Activated B cell treated with CpG ODN at 0.5 μM for 24 hours (primary cell): ENCODE measurements around the gene TP53I11. TPM values are rescaled to one million over a fixed set of nuclear protein-coding genes. Genes with fewer than 3 reads are reported as not detected.

Experiments
- ATAC-seq: fragments of 200-7000 bp; cut with Tn5 transposase; one replicate; pipeline ENCODE4 v1.10.0; 2021; ENCODE audit warnings: low read depth, mild to moderate bottlenecking, moderate library complexity
- CTCF ChIA-PET: fragments of 350-600 bp; sonication (Branson Sonifier 250); formaldehyde crosslinking; loops from one replicate; lab custom pipeline; 2021; ENCODE audit warnings: antibody characterized with exemption; lab: Charles Lee
- POLR2A ChIA-PET: fragments of 350-600 bp; sonication (Branson Sonifier 250); formaldehyde crosslinking; loops from one replicate; lab custom pipeline; 2021; ENCODE audit warnings: antibody characterized with exemption; lab: Charles Lee
- DNase-seq: peaks from one replicate; pipeline ENCODE4 v3.0.0; 2022
- H3K27ac Mint-ChIP-seq: one replicate; pipeline ENCODE4 v1.8.0; 2020; ENCODE audit warnings: mixed read lengths
- H3K27me3 Mint-ChIP-seq: one replicate; pipeline ENCODE4 v1.8.0; 2021; ENCODE audit warnings: mixed read lengths
- H3K36me3 Mint-ChIP-seq: one replicate; pipeline ENCODE4 v1.8.0; 2021; ENCODE audit warnings: low read depth, mixed read lengths
- H3K4me1 Mint-ChIP-seq: one replicate; pipeline ENCODE4 v1.8.0; 2021; ENCODE audit warnings: mixed read lengths
- H3K4me3 Mint-ChIP-seq: one replicate; pipeline ENCODE4 v1.8.0; 2020; ENCODE audit warnings: mild to moderate bottlenecking, mixed read lengths
- H3K9me3 Mint-ChIP-seq: one replicate; pipeline ENCODE4 v1.8.0; 2020; ENCODE audit warnings: mixed read lengths
- intact Hi-C: fragments of 100-400 bp; cut with micrococcal nuclease; formaldehyde crosslinking; loops from one replicate; pipeline ENCODE4 v1.15.1; 2024
- total RNA-seq: library from RNA; stranded (reverse); gene quantifications from 2 replicates; pipeline ENCODE4 v1.2.3, GENCODE V29; 2022
- TF ChIP-seq, protein P1 (sequence below): fragments of 200-600 bp; IDR thresholded peaks from one replicate; pipeline ENCODE4 v1.8.0; 2022; ENCODE audit warnings: antibody characterized with exemption, mild to moderate bottlenecking

TP53I11 gene
- total RNA-seq, 1 donor from 2014 or later = 175 TPM

GRCh38 chr11:44976576-44976975 lies 25.9 kb upstream of the TP53I11 start:
- intact Hi-C loops = loop anchor here (5.0 kb wide), 1 partner anchor 34 kb away; no protein-coding TSS in a partner anchor
- DNase-seq = no peak
- no peak overlapping the region for H3K4me3 Mint-ChIP-seq
- no peak for ATAC-seq
- H3K27me3 Mint-ChIP-seq = no peaks in the 10 kb centered on the region
- ChIA-PET CTCF (interaction anchor here (1.2 to 3.3 kb wide), 3 partner anchors 12 to 128 kb away, joined by 4 to 12 read pairs (median 4); no protein-coding TSS in a partner anchor), POLR2A (interaction anchor here (0.8 kb wide), 1 partner anchor 50 kb away, joined by 3 read pairs; no protein-coding TSS in a partner anchor)
- TF ChIP-seq, protein P1, sequence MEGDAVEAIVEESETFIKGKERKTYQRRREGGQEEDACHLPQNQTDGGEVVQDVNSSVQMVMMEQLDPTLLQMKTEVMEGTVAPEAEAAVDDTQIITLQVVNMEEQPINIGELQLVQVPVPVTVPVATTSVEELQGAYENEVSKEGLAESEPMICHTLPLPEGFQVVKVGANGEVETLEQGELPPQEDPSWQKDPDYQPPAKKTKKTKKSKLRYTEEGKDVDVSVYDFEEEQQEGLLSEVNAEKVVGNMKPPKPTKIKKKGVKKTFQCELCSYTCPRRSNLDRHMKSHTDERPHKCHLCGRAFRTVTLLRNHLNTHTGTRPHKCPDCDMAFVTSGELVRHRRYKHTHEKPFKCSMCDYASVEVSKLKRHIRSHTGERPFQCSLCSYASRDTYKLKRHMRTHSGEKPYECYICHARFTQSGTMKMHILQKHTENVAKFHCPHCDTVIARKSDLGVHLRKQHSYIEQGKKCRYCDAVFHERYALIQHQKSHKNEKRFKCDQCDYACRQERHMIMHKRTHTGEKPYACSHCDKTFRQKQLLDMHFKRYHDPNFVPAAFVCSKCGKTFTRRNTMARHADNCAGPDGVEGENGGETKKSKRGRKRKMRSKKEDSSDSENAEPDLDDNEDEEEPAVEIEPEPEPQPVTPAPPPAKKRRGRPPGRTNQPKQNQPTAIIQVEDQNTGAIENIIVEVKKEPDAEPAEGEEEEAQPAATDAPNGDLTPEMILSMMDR = no peak
- no peaks in the 10 kb centered on the region for H3K36me3 Mint-ChIP-seq
- no peak overlapping the region for H3K27ac Mint-ChIP-seq
- H3K9me3 Mint-ChIP-seq = no peaks in the 10 kb centered on the region
- H3K4me1 Mint-ChIP-seq = peaks cover 15% of the 10 kb centered on the region

DNA sequence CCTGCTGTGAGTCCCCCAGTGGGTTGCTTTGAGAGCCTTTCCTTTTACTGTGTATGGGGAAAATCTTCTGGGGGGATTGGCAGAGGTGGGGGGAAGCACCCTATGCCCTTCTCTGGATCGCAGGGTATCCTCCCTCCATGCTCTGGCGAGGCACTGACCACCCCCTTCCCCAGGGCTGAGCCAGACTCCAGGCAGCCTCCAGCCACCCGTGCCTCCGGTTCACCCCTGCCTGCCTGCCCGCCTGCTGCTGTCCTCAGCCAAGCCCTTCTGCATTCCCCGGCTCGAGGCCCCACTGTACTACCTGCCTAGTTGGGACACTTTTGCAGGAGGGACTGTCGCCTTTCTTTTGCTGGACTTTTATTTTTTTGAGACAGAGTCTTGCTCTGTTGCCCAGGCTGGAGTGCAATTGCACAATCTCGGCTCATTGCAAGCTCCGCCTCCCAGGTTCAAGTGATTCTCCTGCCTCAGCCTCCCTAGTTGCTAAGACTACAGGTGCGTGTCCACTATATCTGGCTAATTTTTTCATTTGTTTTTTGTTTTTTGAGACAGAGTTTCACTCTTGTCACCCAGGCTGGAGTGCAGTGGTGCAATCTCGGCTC lies 23.8 kb upstream of the TP53I11 start:
- ChIA-PET CTCF (interaction anchor here (1.2 kb wide), 1 partner anchor 38 kb away, joined by 3 read pairs; no protein-coding TSS in a partner anchor), POLR2A (no interaction called here)
- no peak for ATAC-seq
- Mint-ChIP-seq H3K4me3 (no peak overlapping the region), H3K27ac (no peak overlapping the region), H3K27me3 (no peaks in the 10 kb centered on the region), H3K36me3 (no peaks in the 10 kb centered on the region), H3K9me3 (no peaks in the 10 kb centered on the region), H3K4me1 (peaks cover under 1% of the 10 kb centered on the region)
- no peak for DNase-seq
- TF ChIP-seq, protein P1 = no peak
- intact Hi-C loops = no loop called here

DNA sequence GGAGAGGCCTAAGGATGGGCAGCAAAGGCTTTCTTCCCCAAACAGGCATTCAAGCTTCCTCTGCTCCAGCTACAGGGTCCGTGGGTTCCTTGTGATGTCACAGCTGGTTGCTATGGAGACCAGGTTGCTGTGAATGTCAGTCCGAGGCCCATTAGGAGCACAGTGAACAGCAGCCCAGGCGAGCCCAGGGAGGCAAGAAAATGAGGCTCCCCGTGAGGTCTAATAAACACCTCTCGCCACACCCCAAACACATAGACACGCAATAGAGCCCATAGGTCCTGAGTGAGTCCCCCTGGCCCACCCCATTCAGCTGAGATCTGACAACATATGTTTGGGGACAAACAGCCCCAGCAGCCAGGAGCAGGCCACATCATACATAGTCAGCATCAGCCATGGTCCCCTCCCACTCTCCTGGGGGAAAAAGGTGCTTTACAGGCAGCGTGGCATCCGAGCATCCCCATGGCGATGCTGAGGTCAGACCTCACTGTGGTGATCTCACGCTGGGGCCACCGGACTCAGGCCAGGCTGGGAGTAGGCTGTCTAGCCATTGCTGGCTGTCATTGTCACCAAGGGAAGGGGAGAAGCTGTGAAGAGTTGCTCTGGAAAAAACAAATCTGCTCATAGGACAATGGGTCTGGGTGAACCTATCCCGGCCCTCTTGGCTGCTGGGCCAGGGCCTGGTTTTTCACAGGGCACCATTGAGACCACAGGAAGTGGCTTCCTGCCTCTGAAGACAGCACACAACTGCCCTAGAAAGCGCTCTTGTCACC lies 23.1 kb upstream of the TP53I11 start:
- ChIA-PET CTCF (interaction anchor here (1.2 kb wide), 1 partner anchor 37 kb away, joined by 3 read pairs; no protein-coding TSS in a partner anchor), POLR2A (no interaction called here)
- no peaks in the 10 kb centered on the region for H3K27me3 Mint-ChIP-seq
- TF ChIP-seq, protein P1 = no peak
- ATAC-seq (no peak), DNase-seq (no peak)
- intact Hi-C loops = no loop called here
- no peaks in the 10 kb centered on the region for H3K4me1 Mint-ChIP-seq
- H3K36me3 Mint-ChIP-seq = no peaks in the 10 kb centered on the region
- H3K4me3 Mint-ChIP-seq = no peak overlapping the region
- no peak overlapping the region for H3K27ac Mint-ChIP-seq
- H3K9me3 Mint-ChIP-seq = no peaks in the 10 kb centered on the region

DNA sequence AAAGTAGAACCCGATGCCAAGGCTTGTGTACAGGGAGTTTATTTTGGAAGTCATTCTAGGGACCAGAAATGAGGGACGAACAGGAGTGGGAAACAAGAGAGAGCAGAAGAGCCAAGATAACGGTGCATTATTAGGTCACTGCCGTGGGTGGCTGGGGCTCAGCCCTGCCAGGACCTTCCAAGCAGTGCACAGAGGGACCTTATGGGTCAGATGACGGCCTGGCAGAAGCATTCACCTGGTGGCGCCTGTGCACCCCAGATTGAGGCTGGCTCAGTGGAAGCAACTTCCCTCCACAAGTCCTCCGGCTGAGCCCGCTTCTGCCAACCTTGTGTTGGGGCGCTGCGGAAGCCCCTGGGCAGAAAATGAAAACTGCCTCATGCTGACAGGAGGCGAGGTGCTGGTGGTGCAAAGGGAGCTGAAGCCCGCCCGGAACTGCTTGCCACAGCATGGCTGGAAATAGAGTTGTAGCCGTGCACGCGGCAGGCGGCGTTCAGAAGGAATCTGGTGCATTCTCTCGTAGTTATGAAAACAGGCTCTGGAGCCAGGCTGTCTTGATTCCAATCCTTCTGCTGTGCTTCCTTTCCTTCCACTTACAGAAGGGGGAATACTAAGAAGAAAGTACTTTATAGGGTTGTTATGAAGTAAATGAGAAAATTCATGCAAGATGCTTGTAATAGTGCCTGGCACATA lies 22.2 kb upstream of the TP53I11 start:
- no peak for DNase-seq
- no peaks in the 10 kb centered on the region for H3K36me3 Mint-ChIP-seq
- no peaks in the 10 kb centered on the region for H3K27me3 Mint-ChIP-seq
- TF ChIP-seq, protein P1 = no peak
- no peak for ATAC-seq
- intact Hi-C loops = no loop called here
- H3K4me3 Mint-ChIP-seq = no peak overlapping the region
- ChIA-PET CTCF (no interaction called here), POLR2A (no interaction called here)
- no peaks in the 10 kb centered on the region for H3K9me3 Mint-ChIP-seq
- H3K27ac Mint-ChIP-seq = no peak overlapping the region
- no peaks in the 10 kb centered on the region for H3K4me1 Mint-ChIP-seq

GRCh38 chr11:44971185-44971584 lies 20.5 kb upstream of the TP53I11 start:
- Mint-ChIP-seq H3K27ac (no peak overlapping the region), H3K36me3 (no peaks in the 10 kb centered on the region), H3K27me3 (no peaks in the 10 kb centered on the region), H3K9me3 (no peaks in the 10 kb centered on the region), H3K4me3 (no peak overlapping the region), H3K4me1 (no peaks in the 10 kb centered on the region)
- TF ChIP-seq, protein P1 = no peak
- intact Hi-C loops = no loop called here
- POLR2A ChIA-PET = no interaction called here
- ATAC-seq (no peak), DNase-seq (no peak)
- CTCF ChIA-PET = no interaction called here
